ENCODE data around the gene SAMD9L. TPM values are rescaled to one million over a fixed set of nuclear protein-coding genes. Genes with fewer than 3 reads are reported as not detected.

The SAMD9L gene
- total and polyA plus RNA-seq, 2 donors (not counting 1 experiment from before 2014, with no cell fraction given): 11.8 to 23.9 TPM

GRCh38 chr7:93119191-93119905 is 28.8 kb downstream of the SAMD9L start:
- no peak overlapping the region for H3K27ac ChIP-seq (ENCODE audit: insufficient read depth, low read length)
- H3K79me2 ChIP-seq (ENCODE audit: control insufficient read depth, insufficient read depth, low read length): peaks cover 8% of the 10 kb centered on the region
- H3K9ac ChIP-seq (ENCODE audit: insufficient read depth, low read length): no peak overlapping the region
- no peaks in the 10 kb centered on the region for H3K27me3 ChIP-seq (ENCODE audit: control insufficient read depth, insufficient read depth, low read length)
- no peak overlapping the region for H2AFZ ChIP-seq (ENCODE audit: low read length)
- H3K9me3 ChIP-seq (ENCODE audit: control insufficient read depth, insufficient read depth, low read depth, low read length): no peaks in the 10 kb centered on the region
- no peak overlapping the region for H3K4me2 ChIP-seq (ENCODE audit: extremely low read depth, insufficient read depth, low read length)
- no peak overlapping the region for H3K4me3 ChIP-seq (replicated peaks in 1 of 4; ENCODE audit: control extremely low read depth in 1 of 4, insufficient read depth in 1 of 4, low read depth in 3 of 4, low read length in 4 of 4)
- DNase-seq (ENCODE audit: low read depth in 2 of 2): peak in 1 of 2 donors; percentile 30
- TF ChIP-seq, protein P1, sequence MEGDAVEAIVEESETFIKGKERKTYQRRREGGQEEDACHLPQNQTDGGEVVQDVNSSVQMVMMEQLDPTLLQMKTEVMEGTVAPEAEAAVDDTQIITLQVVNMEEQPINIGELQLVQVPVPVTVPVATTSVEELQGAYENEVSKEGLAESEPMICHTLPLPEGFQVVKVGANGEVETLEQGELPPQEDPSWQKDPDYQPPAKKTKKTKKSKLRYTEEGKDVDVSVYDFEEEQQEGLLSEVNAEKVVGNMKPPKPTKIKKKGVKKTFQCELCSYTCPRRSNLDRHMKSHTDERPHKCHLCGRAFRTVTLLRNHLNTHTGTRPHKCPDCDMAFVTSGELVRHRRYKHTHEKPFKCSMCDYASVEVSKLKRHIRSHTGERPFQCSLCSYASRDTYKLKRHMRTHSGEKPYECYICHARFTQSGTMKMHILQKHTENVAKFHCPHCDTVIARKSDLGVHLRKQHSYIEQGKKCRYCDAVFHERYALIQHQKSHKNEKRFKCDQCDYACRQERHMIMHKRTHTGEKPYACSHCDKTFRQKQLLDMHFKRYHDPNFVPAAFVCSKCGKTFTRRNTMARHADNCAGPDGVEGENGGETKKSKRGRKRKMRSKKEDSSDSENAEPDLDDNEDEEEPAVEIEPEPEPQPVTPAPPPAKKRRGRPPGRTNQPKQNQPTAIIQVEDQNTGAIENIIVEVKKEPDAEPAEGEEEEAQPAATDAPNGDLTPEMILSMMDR (conservative IDR thresholded peaks at IDR 0.05 in 1 of 2, IDR thresholded peaks at IDR 0.05 in 1 of 2; ENCODE audit: low read depth in 1 of 2, low read length in 2 of 2): no peak
- no peak for TF ChIP-seq EZH2 (IDR thresholded peaks at IDR 0.05; ENCODE audit: low read length, missing control alignments)
- peaks cover 7% of the 10 kb centered on the region for H3K4me1 ChIP-seq (ENCODE audit: control insufficient read depth, extremely low read depth, insufficient read depth, low read length)
- no peaks in the 10 kb centered on the region for H3K36me3 ChIP-seq (ENCODE audit: control insufficient read depth, insufficient read depth, low read length)
- H4K20me1 ChIP-seq (ENCODE audit: control insufficient read depth, extremely low read depth, insufficient read depth, low read length): no peaks in the 10 kb centered on the region

DNA sequence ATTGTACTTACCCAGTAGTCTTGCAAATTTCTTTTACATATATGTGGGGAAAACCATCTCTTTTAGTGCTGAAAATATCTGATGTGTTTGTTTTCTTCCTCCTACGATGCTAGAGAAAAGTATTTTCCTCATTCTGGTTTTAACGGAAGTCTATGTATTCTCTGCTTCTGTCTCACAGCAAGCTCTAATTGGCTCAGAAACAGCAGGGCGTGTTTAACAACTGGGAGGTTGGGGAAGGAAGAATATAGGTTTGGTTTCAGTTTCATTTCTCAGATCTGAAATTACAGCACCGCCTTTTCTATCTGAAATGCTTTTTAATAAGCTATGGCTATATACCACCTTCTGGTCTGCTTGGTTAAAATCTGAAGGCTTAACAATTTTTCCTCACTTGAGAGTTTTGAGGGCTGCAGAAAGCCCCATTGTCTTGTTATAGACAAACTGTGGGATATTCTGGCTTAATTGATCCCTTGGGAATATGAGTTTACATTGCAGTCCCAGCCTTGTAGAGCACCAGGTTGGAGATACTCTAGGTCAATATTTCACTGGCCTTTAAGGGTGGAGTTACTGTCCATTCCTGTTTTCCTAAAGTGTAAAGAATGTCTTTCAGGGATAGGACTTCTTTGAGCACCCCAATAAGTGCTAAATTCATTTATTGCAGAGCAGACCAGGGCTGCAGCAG is 30.2 kb downstream of the SAMD9L start, which contains the start of gene SAMD9:
Gene SAMD9 (minus strand): TSS at position 128 of the 679 bp plus-strand sequence. CDS start 11,882 bp downstream, outside the sequence.
- Histone ChIP-seq H4K20me1 (ENCODE audit: control insufficient read depth, extremely low read depth, insufficient read depth, low read length) (no peaks in the 10 kb centered on the region), H3K27me3 (ENCODE audit: control insufficient read depth, insufficient read depth, low read length) (no peaks in the 10 kb centered on the region), H3K9me3 (ENCODE audit: control insufficient read depth, insufficient read depth, low read depth, low read length) (no peaks in the 10 kb centered on the region), H3K4me1 (ENCODE audit: control insufficient read depth, extremely low read depth, insufficient read depth, low read length) (peaks cover 7% of the 10 kb centered on the region), H3K9ac (ENCODE audit: insufficient read depth, low read length) (no peak within 1 kb of the TSS), H3K27ac (ENCODE audit: insufficient read depth, low read length) (peak within 1 kb of the TSS; percentile 64), H3K79me2 (ENCODE audit: control insufficient read depth, insufficient read depth, low read length) (peaks cover 8% of the 10 kb centered on the region), H2AFZ (ENCODE audit: low read length) (peak within 1 kb of the TSS; percentile 60), H3K4me3 (replicated peaks in 1 of 4; ENCODE audit: control extremely low read depth in 1 of 4, insufficient read depth in 1 of 4, low read depth in 3 of 4, low read length in 4 of 4) (peak within 1 kb of the TSS; percentile 30 to 76 (median 58)), H3K4me2 (ENCODE audit: extremely low read depth, insufficient read depth, low read length) (peak within 1 kb of the TSS; percentile 87), H3K36me3 (ENCODE audit: control insufficient read depth, insufficient read depth, low read length) (no peaks in the 10 kb centered on the region)
- no peak for TF ChIP-seq EZH2 (IDR thresholded peaks at IDR 0.05; ENCODE audit: low read length, missing control alignments)
- TF ChIP-seq, protein P1 (conservative IDR thresholded peaks at IDR 0.05 in 1 of 2, IDR thresholded peaks at IDR 0.05 in 1 of 2; ENCODE audit: low read depth in 1 of 2, low read length in 2 of 2): no peak
- DNase-seq (ENCODE audit: low read depth in 2 of 2): peak; percentile 74 to 90

DNA sequence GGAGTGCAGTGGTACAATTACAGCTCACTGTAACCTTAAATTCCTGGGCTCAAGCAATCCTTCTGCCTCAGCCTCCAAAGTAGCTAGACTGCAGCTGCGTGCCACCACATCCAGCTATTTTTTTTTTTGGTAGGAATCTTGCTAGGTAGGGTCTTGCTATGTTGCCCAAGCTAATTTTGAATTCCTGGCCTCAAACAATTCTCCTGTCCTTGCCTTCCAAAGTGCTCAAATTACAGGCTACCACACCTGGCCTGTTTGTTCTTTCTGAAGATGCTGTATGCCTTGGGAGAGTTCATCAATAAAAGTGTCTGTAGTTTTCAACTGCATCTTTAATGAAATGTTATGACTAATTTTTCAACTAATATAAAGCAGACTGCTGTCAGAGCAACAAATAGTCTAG is 30.9 kb downstream of the SAMD9L start:
- no peaks in the 10 kb centered on the region for H3K27me3 ChIP-seq (ENCODE audit: control insufficient read depth, insufficient read depth, low read length)
- peak in 1 of 2 donors; percentile 1 for DNase-seq (ENCODE audit: low read depth in 2 of 2)

More for the DNA sequence above, 30.9 kb downstream of the SAMD9L start:
- H3K9ac ChIP-seq (ENCODE audit: insufficient read depth, low read length): no peak overlapping the region
- no peaks in the 10 kb centered on the region for H3K9me3 ChIP-seq (ENCODE audit: control insufficient read depth, insufficient read depth, low read depth, low read length)
- peak overlapping the region; percentile 17 for H2AFZ ChIP-seq (ENCODE audit: low read length)
- H3K79me2 ChIP-seq (ENCODE audit: control insufficient read depth, insufficient read depth, low read length): peaks cover 8% of the 10 kb centered on the region
- no peak for TF ChIP-seq EZH2 (IDR thresholded peaks at IDR 0.05; ENCODE audit: low read length, missing control alignments)
- TF ChIP-seq, protein P1 (conservative IDR thresholded peaks at IDR 0.05 in 1 of 2, IDR thresholded peaks at IDR 0.05 in 1 of 2; ENCODE audit: low read depth in 1 of 2, low read length in 2 of 2): no peak
- peak overlapping the region; percentile 87 for H3K4me2 ChIP-seq (ENCODE audit: extremely low read depth, insufficient read depth, low read length)
- H3K27ac ChIP-seq (ENCODE audit: insufficient read depth, low read length): peak overlapping the region; percentile 64
- H3K36me3 ChIP-seq (ENCODE audit: control insufficient read depth, insufficient read depth, low read length): no peaks in the 10 kb centered on the region
- no peaks in the 10 kb centered on the region for H4K20me1 ChIP-seq (ENCODE audit: control insufficient read depth, extremely low read depth, insufficient read depth, low read length)
- H3K4me1 ChIP-seq (ENCODE audit: control insufficient read depth, extremely low read depth, insufficient read depth, low read length): peaks cover 7% of the 10 kb centered on the region
- H3K4me3 ChIP-seq (replicated peaks in 1 of 4; ENCODE audit: control extremely low read depth in 1 of 4, insufficient read depth in 1 of 4, low read depth in 3 of 4, low read length in 4 of 4): peak overlapping the region; percentile 30 to 76 (median 58)
